AG04450 (cell line): ENCODE data around the gene SS18L1. TPM values are rescaled to one million over a fixed set of nuclear protein-coding genes. Genes with fewer than 3 reads are reported as not detected.

Experiments used
- CTCF ChIA-PET: fragments of 300-600, 350-600 bp; formaldehyde crosslinking; extraction: SDS; loops from one replicate; lab custom pipeline; 2022; ENCODE audit warnings: antibody characterized with exemption, inconsistent platforms; lab: Charles Lee
- POLR2A ChIA-PET: fragments of 350-600 bp; formaldehyde crosslinking; extraction: SDS; loops from one replicate; lab custom pipeline; 2021; ENCODE audit warnings: antibody characterized with exemption, inconsistent platforms; lab: Yijun Ruan, JAX
- DNase-seq: peaks from one replicate; pipeline ENCODE4 v3.0.0-alpha.2; 2011; ENCODE audit warnings: low read depth, low spot score
- H3K27ac ChIP-seq: one replicate; pipeline ENCODE4 v1.5.1; 2012; ENCODE audit warnings: low read depth, low read length, control low read depth
- H3K27me3 ChIP-seq: one replicate; pipeline ENCODE4 v1.6.0; 2012; ENCODE audit warnings: low read length; ENCODE audit not compliant: control insufficient read depth, insufficient read depth
- H3K4me3 ChIP-seq: 2 replicates; pipeline ENCODE4 v1.5.1; 2011; ENCODE audit warnings: mild to moderate bottlenecking, low read depth, low read length, control low read depth
- H3K9me3 ChIP-seq: 2 replicates; pipeline ENCODE4 v1.5.1; 2012; ENCODE audit warnings: low read length; ENCODE audit not compliant: control insufficient read depth, insufficient read depth
- CTCF ChIP-seq: IDR thresholded peaks from 2 replicates; pipeline ENCODE4 v1.5.1; 2011; ENCODE audit warnings: low read depth, low read length, control low read depth, inconsistent platforms
- polyA plus RNA-seq: library from polyadenylated mRNA; depleted of rRNA; stranded (reverse); fragments of >200 nt; gene quantifications from 2 replicates; pipeline ENCODE4 v1.2.3, GENCODE V29; 2011

SS18L1 gene
- polyA plus RNA-seq, 1 experiment, result 6.8 TPM

- no peak overlapping the region for H3K27ac ChIP-seq
- no peak for DNase-seq
- no peak for TF ChIP-seq CTCF
- POLR2A ChIA-PET, result interaction anchor here (0.7 kb wide), 1 partner anchor 37 kb away, joined by 3 read pairs; no protein-coding TSS in a partner anchor
- CTCF ChIA-PET, result interaction anchor here (1.4 kb wide), 1 partner anchor 26 kb away, joined by 4 read pairs; no protein-coding TSS in a partner anchor
- no peaks in the 10 kb centered on the region for H3K27me3 ChIP-seq
- no peak overlapping the region for H3K4me3 ChIP-seq
- no peaks in the 10 kb centered on the region for H3K9me3 ChIP-seq
Observed at GRCh38 chr20:62171245-62171644, 27.7 kb downstream of the SS18L1 start.

- no peak for DNase-seq
- no peak overlapping the region for H3K27ac ChIP-seq
- no peak overlapping the region for H3K4me3 ChIP-seq
- H3K9me3 ChIP-seq, result no peaks in the 10 kb centered on the region
- CTCF ChIA-PET, result no interaction called here
- H3K27me3 ChIP-seq, result no peaks in the 10 kb centered on the region
- POLR2A ChIA-PET, result no interaction called here
- no peak for TF ChIP-seq CTCF
Observed at GRCh38 chr20:62172666-62173065, 29.1 kb downstream of the SS18L1 start.

GRCh38 chr20:62174021-62174804 is 30.6 kb downstream of the SS18L1 start:
- no peak for TF ChIP-seq CTCF
- no peak for DNase-seq
- Histone ChIP-seq H3K4me3 (no peak overlapping the region), H3K27ac (no peak overlapping the region), H3K9me3 (no peaks in the 10 kb centered on the region), H3K27me3 (no peaks in the 10 kb centered on the region)
- CTCF ChIA-PET, result no interaction called here
- POLR2A ChIA-PET, result no interaction called here

- no peak for TF ChIP-seq CTCF
- Histone ChIP-seq H3K9me3 (no peaks in the 10 kb centered on the region), H3K4me3 (no peak overlapping the region), H3K27ac (no peak overlapping the region), H3K27me3 (no peaks in the 10 kb centered on the region)
- POLR2A ChIA-PET, result no interaction called here
- no peak for DNase-seq
- CTCF ChIA-PET, result no interaction called here
Observed at GRCh38 chr20:62174870-62175624, 31.5 kb downstream of the SS18L1 start.

GRCh38 chr20:62175711-62176110 is 32.1 kb downstream of the SS18L1 start:
- Histone ChIP-seq H3K27me3 (no peaks in the 10 kb centered on the region), H3K9me3 (no peaks in the 10 kb centered on the region), H3K27ac (no peak overlapping the region), H3K4me3 (no peak overlapping the region)
- no peak for TF ChIP-seq CTCF
- ChIA-PET CTCF (no interaction called here), POLR2A (no interaction called here)
- no peak for DNase-seq
